ENCODE measurements around the gene FGD4.

FGD4 gene

GRCh38 chr12:32377344-32378055 lies 21.9 kb upstream of the FGD4 start:
- TF ChIP-seq POLR2AphosphoS5 (IDR thresholded peaks at IDR 0.05; ENCODE audit: low read depth, low read length) (no peak), TAF1 (IDR thresholded peaks at IDR 0.05; ENCODE audit: low read depth, low read length) (no peak), POU2F2 (IDR thresholded peaks at IDR 0.05; ENCODE audit: low read depth, low read length) (no peak), PAX5 (IDR thresholded peaks at IDR 0.05; ENCODE audit: insufficient read depth, low read length, severe bottlenecking) (no peak), SPI1 (IDR thresholded peaks at IDR 0.05; ENCODE audit: low read depth, low read length) (no peak), POLR2A (IDR thresholded peaks at IDR 0.05; ENCODE audit: low read depth, low read length) (no peak)
- no peak for FAIRE-seq
- DNase-seq (ENCODE audit: insufficient read length, low spot score): no peak

- DNase-seq (ENCODE audit: insufficient read length, low spot score): no peak
- no peak for FAIRE-seq
These were observed 20.1 kb upstream of the FGD4 start for GRCh38 chr12:32379213-32379612.

GRCh38 chr12:32379667-32380066 lies 19.7 kb upstream of the FGD4 start:
- FAIRE-seq: no peak
- no peak for DNase-seq (ENCODE audit: insufficient read length, low spot score)
- TF ChIP-seq PAX5 (IDR thresholded peaks at IDR 0.05; ENCODE audit: insufficient read depth, low read length, severe bottlenecking) (no peak), SPI1 (IDR thresholded peaks at IDR 0.05; ENCODE audit: low read depth, low read length) (no peak), POLR2AphosphoS5 (IDR thresholded peaks at IDR 0.05; ENCODE audit: low read depth, low read length) (no peak), TAF1 (IDR thresholded peaks at IDR 0.05; ENCODE audit: low read depth, low read length) (no peak)

More at GRCh38 chr12:32379213-32379612, 20.1 kb upstream of the FGD4 start:
- no peak for TF ChIP-seq POLR2AphosphoS5 (IDR thresholded peaks at IDR 0.05; ENCODE audit: low read depth, low read length)
- TF ChIP-seq SPI1 (IDR thresholded peaks at IDR 0.05; ENCODE audit: low read depth, low read length): no peak

GRCh38 chr12:32382226-32382625 lies 17.1 kb upstream of the FGD4 start:
- TF ChIP-seq POLR2A (IDR thresholded peaks at IDR 0.05; ENCODE audit: low read depth, low read length) (no peak), TAF1 (IDR thresholded peaks at IDR 0.05; ENCODE audit: low read depth, low read length) (no peak), POLR2AphosphoS5 (IDR thresholded peaks at IDR 0.05; ENCODE audit: low read depth, low read length) (no peak), POU2F2 (IDR thresholded peaks at IDR 0.05; ENCODE audit: low read depth, low read length) (no peak), SPI1 (IDR thresholded peaks at IDR 0.05; ENCODE audit: low read depth, low read length) (no peak), PAX5 (IDR thresholded peaks at IDR 0.05; ENCODE audit: insufficient read depth, low read length, severe bottlenecking) (no peak)
- DNase-seq (ENCODE audit: insufficient read length, low spot score): no peak
- FAIRE-seq: no peak

GRCh38 chr12:32390572-32391219 lies 8.7 kb upstream of the FGD4 start:
- peak; percentile 63 for FAIRE-seq
- peak; percentile 37 for DNase-seq (ENCODE audit: insufficient read length, low spot score)
- TF ChIP-seq POLR2A (IDR thresholded peaks at IDR 0.05; ENCODE audit: low read depth, low read length) (no peak), SPI1 (IDR thresholded peaks at IDR 0.05; ENCODE audit: low read depth, low read length) (no peak), POU2F2 (IDR thresholded peaks at IDR 0.05; ENCODE audit: low read depth, low read length) (no peak), PAX5 (IDR thresholded peaks at IDR 0.05; ENCODE audit: insufficient read depth, low read length, severe bottlenecking) (no peak), TAF1 (IDR thresholded peaks at IDR 0.05; ENCODE audit: low read depth, low read length) (no peak), POLR2AphosphoS5 (IDR thresholded peaks at IDR 0.05; ENCODE audit: low read depth, low read length) (no peak)

GRCh38 chr12:32395026-32395425 lies 4.3 kb upstream of the FGD4 start:
- DNase-seq (ENCODE audit: insufficient read length, low spot score) (no peak), FAIRE-seq (no peak)
- TF ChIP-seq SPI1 (IDR thresholded peaks at IDR 0.05; ENCODE audit: low read depth, low read length) (no peak), POLR2A (IDR thresholded peaks at IDR 0.05; ENCODE audit: low read depth, low read length) (no peak)

GRCh38 chr12:32397696-32398095 lies 1.7 kb upstream of the FGD4 start:
- FAIRE-seq: no peak
- TF ChIP-seq PAX5 (IDR thresholded peaks at IDR 0.05; ENCODE audit: insufficient read depth, low read length, severe bottlenecking) (no peak), SPI1 (IDR thresholded peaks at IDR 0.05; ENCODE audit: low read depth, low read length) (no peak), POU2F2 (IDR thresholded peaks at IDR 0.05; ENCODE audit: low read depth, low read length) (no peak), TAF1 (IDR thresholded peaks at IDR 0.05; ENCODE audit: low read depth, low read length) (no peak), POLR2AphosphoS5 (IDR thresholded peaks at IDR 0.05; ENCODE audit: low read depth, low read length) (no peak), POLR2A (IDR thresholded peaks at IDR 0.05; ENCODE audit: low read depth, low read length) (no peak)
- DNase-seq (ENCODE audit: insufficient read length, low spot score): no peak

GRCh38 chr12:32398181-32398580 lies 1.2 kb upstream of the FGD4 start:
- DNase-seq (ENCODE audit: insufficient read length, low spot score): no peak
- TF ChIP-seq POLR2AphosphoS5 (IDR thresholded peaks at IDR 0.05; ENCODE audit: low read depth, low read length): no peak
- TF ChIP-seq PAX5 (IDR thresholded peaks at IDR 0.05; ENCODE audit: insufficient read depth, low read length, severe bottlenecking): no peak
- TF ChIP-seq TAF1 (IDR thresholded peaks at IDR 0.05; ENCODE audit: low read depth, low read length): no peak
- TF ChIP-seq POU2F2 (IDR thresholded peaks at IDR 0.05; ENCODE audit: low read depth, low read length): no peak
- TF ChIP-seq SPI1 (IDR thresholded peaks at IDR 0.05; ENCODE audit: low read depth, low read length): no peak
- no peak for TF ChIP-seq POLR2A (IDR thresholded peaks at IDR 0.05; ENCODE audit: low read depth, low read length)
- FAIRE-seq: no peak

GRCh38 chr12:32398816-32399369 lies 465 bp upstream of the FGD4 start:
- no peak for DNase-seq (ENCODE audit: insufficient read length, low spot score)
- FAIRE-seq: no peak
- no peak for TF ChIP-seq POU2F2 (IDR thresholded peaks at IDR 0.05; ENCODE audit: low read depth, low read length)
- TF ChIP-seq POLR2A (IDR thresholded peaks at IDR 0.05; ENCODE audit: low read depth, low read length): no peak
- no peak for TF ChIP-seq POLR2AphosphoS5 (IDR thresholded peaks at IDR 0.05; ENCODE audit: low read depth, low read length)
- TF ChIP-seq TAF1 (IDR thresholded peaks at IDR 0.05; ENCODE audit: low read depth, low read length): no peak
- no peak for TF ChIP-seq SPI1 (IDR thresholded peaks at IDR 0.05; ENCODE audit: low read depth, low read length)
